GM03348 (cell line): ENCODE measurements around the gene FILIP1L.

ENCODE experiments used
- DNase-seq: peaks from one replicate; pipeline ENCODE4 v3.0.0; 2012; ENCODE audit warnings: low spot score

FILIP1L gene

DNA sequence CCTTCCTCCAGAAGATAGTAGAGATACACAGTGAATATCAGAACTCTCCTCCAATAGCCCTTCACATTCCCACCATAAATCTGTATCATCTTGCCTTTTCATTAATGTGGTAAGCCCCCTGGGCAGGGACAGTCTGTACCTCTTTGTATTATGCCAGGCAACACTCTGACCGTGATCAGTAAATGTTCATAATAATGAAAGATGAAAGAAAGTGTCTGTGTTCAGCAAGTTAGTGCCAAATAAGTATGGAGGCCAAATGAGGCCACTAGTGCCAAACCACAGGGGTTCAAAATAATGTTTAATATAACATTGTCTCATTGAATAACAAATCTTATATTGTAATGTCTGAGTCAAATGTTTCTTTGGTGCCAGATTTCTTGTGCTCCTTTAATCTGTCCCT, 192.3 kb downstream of the FILIP1L start:
- DNase-seq = no peak

DNA sequence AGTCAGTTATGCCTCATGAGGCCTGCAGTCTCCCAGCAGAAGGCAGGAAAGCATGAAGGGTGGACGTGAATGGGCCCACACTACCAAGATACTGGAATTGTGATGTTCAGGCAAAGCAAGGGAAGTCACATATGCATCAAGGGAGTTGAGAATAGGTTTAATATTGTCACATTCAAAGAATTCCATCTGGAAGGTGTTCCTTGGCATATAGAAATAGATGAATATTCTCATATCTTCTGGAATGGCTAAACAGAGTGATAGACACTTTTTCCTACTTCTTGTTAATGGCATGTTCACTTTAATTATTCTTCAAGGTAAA, 193.0 kb downstream of the FILIP1L start:
- no peak for DNase-seq

DNA sequence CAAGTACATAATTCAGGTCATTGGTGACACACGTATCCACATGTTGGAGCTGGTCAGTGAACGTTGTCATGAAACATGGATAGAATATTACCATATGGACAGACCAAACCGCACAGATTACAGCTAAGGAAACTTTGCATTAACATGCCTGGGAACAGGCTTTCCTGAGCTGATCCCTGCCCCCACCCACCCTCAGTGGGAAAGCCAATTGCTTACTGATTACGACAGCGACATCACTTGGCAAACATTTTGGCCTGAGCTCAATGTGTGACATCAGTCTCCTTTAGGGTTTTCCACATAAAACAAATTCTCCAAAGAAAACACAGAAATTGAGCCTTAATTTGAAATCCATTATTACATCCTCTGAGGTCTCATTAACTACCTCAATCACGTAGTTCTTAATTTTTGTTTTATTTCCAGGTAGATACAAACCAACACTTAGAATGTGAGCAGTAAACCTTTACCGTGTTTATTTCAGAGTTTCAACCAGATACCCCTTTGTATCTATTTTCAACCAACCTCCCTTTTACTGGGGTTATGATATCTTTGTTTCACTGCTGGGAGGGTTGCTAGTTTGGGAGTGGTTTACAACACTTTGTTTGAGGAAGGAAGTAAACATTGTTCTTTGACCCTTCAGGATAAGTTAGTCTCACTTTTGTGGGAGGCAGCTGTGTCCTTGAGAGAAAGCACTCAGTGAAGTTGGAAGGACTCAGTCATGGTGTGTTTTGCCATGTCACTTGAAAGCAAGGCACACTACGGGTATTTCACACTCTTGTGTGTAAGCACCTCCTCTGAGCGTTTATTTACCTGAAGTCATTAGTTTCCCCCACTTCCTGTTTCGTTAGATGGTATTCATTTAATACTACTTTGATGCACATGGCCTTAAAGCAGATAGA, 193.6 kb downstream of the FILIP1L start:
- DNase-seq = peak; percentile 34

DNA sequence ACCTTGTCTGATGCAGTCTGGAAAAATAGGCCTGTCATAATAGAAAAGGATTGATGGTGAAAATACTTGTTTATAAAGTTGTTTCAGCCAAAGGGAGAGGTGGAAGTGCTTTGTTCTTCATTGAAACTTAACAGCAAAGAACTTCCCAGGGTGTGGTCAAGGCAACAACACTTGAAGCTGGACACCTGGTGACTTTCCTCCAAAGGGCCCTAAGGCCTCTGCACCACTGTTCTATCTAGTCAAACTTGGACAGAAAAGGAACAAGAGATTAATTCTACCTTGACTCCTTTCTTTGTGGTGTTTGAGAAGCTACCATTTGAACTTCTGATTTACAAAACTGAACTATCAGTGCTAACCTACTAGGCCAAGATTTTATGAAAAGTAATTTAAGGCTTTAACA, 194.6 kb downstream of the FILIP1L start:
- no peak for DNase-seq

DNA sequence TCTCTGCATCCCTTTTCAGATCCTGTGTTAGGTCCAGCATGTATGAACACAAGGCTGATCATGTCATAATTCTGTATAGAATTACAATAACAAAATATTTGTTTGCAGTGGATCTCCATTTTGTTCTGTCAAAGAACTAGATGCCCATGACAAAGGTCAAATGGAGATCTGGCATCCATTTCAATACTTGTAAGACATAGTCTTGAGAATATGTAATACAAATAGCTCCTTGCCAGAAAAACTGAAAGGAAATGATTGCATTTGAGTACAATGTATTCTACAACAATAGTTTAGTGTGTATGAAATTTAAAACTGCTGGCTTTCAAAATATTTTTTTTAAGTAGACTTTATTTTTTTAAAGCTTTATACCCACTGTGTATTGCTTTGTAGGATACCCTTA, 195.6 kb downstream of the FILIP1L start:
- no peak for DNase-seq

DNA sequence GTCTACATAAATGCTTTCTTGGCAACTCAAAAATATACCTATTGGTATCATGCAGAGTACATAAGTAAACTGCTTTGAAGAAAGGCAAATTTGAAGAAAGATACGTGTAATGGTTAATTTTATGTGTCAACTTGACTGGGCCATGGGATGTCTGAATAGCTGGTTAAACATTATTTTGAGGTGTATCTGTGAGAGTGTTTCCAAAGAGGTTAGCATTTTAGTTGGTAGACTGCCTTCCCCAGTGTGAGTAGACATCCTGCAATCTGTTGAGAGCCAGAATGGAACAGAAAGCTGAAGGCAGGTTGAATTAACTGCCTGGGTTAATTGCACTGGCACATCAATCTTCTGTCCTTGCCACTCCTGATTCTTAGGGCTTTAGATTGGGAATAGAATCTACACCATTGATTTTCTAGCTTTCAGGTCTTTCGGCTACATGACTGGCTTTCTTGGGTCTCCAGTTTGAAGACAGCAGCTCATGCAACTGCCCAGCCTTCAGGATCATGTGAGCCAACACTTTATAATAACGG, 198.3 kb downstream of the FILIP1L start:
- no peak for DNase-seq

DNA sequence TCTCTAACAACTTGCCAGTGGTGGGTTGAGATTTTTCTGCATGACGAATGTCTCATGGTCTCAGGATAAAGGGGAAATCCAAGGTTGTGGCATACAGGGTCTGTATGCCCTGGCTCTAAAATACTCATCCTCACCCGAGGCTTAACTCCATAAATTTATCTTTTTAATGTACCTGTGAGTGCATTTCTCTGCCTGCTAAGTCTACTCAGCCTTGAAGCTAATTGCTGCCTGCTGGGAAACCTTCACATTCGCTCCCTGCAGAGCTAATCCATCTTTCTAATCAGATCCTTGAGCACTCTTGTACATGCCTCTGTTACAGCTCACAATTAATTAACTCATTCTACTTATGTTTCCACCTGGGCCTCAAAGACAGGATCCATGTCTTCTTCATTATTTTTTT, 202.9 kb downstream of the FILIP1L start:
- no peak for DNase-seq

DNA sequence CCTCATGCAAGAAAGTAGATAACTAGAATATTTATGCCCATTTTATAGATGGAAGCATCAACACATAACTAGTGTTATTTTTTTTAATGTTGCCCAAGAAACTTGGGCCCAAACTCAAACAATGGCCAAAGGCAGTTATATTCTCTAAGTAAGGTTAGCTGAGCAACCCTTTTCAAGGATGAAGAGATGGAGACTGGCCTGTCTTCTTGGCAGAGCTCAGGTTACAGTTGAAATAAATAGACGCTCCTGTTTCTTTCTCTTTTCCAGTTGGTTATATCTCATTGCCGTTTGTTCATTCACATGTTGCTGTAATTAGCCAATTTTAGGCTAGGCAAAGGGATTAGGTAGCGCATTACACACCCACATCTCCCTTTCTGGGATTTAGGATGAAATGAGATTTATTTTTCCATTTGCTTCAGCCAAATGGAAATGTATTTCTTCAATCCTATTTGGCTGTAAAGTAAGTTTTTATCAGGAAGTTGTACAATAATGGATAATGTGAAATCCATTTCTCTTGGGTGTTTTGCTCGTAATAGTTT, 203.5 kb downstream of the FILIP1L start:
- DNase-seq = no peak

DNA sequence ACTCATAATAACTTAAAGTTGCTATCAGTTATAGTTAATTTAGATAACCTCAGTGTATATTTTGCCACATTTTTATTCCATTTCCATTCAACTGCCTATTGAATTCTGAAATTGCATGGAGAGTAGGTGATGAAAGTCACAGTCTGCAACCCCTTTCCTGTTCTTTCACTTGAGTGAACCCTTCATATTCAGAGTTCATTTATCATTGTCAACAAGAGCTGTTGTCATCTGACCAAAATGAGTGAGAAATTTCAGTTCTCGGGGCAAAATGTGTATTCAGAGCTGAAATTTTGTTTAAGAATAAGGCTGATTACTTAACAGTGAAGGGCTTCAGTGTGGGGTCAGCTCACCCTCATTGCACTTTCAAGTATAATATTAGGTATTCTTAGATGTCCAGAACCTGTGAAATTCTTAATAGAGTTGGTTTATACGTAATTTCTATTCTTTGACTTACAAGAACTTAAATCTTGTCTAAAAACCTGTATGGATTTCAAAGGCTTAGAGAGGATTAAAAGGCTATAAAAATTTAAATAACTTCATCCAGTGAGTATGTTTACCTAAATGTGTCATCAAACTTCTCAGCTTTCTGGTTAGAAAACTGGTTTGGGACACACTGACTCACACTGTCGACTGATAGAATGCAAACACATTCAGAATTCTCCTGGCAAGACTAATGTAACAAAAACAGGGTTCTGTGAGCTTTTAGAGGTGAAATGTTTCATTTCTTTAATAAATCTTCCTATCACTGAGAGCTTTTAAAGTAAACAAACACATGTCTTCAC, 204.4 kb downstream of the FILIP1L start:
- DNase-seq = no peak

DNA sequence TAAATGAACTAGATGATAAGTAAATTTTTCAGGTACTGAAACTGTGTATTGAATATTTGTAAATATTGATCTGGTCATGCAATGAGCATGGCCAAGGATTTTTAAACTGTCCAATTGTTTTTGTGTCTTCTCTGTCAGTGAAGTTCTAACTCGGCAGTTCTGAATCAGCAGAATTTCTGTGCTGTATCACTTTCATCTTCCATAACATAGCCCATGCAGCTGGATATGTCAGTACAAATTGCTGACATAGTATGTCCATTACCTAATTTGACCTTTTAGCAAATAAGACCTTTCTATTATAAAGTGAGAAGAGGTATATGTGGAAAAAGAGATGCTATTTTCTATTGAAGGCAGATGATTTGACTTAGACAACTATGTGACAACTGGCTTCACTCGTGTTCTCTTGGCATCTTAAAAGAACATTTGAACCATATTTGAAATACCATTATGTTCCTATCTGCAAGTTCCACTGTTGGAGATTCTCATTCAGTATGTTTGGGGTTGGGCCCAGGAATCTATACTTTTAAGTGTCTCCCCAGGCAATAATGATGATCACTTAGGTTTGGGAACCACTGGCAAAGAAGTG, 206.2 kb downstream of the FILIP1L start:
- DNase-seq = no peak

DNA sequence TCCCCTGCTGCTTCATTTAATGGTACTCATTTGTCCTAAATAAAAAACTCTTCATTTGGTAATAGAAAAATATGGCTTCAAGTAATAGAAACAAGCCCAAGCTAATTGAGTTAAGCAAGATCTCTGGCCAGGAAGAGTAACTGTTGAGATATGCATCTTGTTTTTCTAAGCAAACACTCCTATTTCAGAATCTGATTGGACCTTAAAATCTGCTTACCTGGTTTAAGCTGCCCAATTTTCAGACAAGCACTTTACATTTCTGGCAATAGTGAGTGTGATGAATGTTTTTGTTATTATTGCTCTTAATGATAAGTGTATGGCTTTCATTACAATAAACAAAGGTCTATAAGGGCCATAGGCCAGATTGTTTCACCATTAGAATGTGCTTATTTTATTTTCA, 210.4 kb downstream of the FILIP1L start:
- no peak for DNase-seq

DNA sequence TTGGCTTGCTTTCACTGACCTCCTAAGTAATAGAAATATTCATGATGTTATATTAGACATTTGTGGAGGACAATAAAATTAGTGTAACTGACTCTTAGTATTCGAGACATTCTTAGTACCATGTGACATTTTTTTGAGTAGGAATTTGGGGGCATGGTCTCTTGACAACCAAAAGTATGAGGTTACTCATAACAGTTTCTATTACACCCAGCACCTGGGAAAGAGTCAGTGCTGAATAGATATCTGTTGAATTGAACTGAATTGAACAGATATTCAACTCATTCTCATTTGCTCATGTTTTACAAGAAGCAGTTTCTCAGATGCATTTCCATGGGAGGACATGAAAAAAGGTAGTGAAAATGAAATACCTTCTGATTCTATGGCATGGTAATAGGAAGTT, 212.2 kb downstream of the FILIP1L start:
- DNase-seq = no peak

DNA sequence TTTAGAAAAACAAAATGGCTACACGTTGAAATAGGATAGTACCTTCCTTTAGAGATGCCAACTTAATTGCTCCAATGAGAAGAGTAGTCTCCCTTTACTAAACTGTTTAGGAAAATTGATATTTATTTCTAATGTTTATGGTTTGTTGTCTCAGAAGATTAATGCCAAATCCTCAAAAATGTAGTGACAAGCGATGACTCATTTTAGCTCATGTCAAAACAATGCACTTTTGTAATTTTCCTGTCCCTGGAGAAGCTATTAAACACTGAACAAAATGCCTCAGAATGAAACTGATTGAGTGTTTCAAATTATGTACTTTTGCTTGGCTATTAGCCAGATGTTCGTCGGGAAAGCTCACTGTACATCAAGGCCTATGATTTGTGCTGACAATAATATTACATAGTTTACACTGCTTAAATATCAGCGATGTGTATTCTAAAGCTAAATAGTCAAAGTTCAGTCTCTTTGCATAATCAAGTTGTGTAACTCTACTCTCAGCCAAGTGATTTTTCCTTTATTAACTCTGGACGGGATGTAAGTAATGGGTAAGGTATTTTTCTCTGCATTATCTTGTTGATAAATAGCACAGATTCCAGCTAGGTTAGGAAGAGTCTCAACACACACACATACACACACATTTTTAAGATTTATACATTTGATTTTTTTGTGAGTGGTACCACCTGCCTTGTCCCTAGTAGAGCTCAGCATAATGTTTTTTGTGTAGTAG, 212.9 kb downstream of the FILIP1L start:
- peak; percentile 48 for DNase-seq

DNA sequence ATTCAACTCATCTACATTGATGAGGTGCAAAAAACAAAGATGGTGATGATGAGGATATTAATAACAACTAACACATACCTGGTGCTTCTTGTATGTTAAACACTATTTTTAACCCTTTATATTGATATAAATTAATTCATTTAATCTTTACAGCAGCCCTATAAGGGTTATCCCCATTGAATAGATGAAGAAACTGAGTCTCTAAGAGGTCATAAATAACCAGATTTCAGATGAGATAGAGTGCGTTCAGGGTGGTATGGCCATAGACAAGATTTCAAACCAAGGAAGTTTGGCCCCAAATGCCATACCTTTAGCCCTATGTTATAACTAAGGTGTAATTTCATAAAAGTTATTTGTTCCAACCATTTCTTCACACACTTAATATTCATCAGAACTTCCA, 214.1 kb downstream of the FILIP1L start:
- DNase-seq = no peak

DNA sequence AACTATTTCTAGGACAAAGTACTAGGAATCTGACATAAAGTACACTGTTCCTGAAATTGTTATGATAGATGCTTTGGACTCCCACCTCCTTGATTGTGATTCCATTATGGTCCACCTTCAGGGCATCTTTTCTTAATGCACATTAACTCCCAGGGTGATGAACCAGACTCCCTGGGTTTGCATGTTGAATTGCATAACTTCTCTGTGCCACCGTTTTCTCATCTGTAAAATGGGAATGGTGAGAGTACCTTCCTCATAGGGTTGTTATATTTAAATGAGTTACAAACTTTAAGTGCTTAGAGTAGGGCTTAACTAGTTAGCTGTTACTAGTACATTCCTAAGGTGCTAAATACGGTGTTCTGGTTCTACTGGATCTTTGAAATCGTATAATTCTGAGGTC, 214.7 kb downstream of the FILIP1L start:
- no peak for DNase-seq

DNA sequence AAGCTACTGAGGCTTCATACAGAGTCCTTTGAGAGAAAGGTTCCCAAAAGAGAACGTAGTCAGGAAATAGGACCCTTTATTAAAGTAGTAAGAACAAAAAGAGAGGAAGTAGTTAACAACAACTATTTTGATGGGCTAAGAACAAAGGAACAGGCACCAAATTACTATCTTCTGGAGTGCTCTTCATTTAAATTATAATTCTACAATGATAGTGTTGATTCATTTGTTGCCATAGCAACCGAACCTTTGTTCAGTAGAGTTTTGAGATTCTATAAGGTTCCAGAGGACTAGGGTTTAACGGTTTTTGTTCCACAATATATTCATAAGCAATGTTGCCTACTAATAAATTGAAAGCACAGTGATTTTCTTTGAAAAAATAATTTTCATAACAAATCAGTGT, 217.8 kb downstream of the FILIP1L start:
- no peak for DNase-seq

DNA sequence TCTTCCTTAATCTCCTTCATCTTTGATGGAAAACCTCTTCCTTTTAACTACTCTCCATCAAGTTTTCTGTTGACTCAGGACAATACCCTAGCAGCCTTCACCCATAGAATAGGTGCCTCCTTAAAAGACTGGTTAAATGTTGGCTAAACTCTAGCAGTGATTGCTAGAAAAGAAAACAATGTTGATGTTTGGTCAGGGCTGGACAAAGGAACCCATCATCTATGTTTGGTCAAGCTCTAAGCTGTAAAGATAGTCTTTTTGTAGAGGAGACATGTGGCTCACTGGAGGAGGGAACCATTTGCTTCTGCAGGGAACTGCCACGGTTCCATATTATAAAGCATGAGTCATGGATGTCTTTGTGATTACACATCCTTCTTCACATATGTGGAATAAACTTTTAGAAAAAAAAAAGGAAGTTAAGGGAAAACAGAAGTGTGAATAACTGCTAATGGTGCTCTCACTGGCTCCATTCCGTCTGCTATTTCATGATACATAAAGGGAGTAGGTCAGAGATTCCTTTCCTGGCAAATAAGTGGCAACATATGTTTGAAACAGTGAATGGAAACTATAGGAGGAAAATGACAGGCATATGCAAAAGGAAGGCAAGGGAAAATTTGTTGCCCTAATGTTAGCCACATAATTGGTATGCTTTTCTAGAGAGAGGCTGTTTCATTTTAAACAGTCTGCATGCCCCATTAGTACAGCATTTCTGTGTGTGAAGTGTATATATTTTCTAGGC, 218.4 kb downstream of the FILIP1L start:
- DNase-seq = peak; percentile 62

DNA sequence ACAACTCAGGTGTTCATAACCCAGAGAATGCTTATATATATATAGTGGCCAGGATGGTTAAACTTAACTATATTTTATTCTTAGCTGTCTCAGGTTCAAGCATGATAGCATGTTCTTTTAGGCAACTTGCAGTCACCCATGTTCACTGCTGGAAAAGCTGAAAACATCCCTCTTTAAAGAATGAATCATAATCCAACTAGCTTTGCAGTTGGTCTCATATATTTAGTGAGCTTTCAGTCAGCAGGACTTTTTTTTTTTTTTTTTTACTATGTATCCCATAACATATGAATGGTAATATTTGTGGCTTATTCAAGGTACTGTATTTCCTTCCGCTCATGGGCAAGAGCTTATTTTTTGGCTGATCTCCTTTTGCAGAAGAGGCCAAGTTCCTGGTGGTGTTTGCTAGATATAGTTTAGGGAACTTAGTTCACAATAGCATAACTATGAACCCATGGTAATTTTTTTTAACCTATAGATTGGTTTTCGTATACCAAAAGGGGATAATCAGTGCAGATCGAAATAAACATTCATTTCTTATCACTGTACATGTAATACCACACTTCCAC, 219.1 kb downstream of the FILIP1L start:
- DNase-seq = no peak

DNA sequence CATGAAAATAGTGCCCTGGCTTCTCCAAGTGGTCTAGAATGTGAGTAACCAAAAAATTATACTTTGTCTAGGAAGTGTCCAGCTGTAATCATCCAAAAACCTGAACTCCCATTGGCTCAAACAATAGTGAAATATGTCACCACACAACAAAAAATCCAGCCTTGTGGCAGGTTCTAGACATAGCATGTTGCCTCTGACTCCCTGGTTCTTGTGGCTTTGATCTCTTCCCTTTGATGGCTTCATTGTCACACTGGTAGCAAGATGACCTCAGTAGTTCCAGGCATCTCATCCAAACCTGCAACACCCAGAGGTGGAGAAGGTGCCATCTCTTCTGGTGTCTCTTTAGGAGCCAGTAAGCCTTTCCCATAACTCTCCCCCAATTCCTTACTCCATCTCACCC, 222.0 kb downstream of the FILIP1L start:
- no peak for DNase-seq

DNA sequence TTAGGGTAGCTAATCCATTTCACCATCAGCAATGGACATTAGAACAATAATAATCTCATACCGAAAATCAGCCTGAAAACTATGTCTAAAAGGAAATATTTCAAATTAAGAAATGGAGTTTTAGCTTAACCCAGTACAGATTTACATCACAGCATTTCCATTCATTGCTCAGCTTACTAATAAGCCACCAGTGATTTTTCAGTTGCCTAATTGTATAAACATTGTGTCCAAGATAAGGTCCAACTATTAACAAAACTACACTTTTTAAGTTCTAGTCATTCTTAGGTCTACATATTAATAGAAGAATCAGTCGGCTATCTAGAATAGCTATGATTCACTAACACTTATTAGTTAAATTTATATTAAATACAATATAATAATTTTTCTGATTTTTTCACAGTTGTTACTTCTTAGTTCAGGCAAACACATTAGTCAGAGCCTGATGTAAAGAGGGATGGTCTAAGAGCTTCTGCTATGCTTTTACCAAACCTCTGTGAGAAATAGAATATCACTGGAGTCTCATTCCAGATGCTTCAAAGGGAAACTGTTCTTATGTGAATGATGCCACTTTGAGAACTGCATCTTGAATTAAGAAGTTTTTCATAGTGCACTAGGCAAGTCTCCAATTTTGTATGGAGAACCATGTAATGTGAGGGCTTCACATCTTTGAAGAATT, 222.6 kb downstream of the FILIP1L start:
- DNase-seq = no peak
